Activated CD4-positive, alpha-beta memory T cell treated with anti-CD3 and anti-CD28 coated beads, Interleukin-2, amount 10 ng/mL, durations not matched to agents 7 days and 5 days (primary cell): ENCODE results near the gene SLC38A5. TPM values are rescaled to one million over a fixed set of nuclear protein-coding genes. Genes with fewer than 3 reads are reported as not detected.
A peak's percentile ranks its signal among the peaks of the same experiment; 100 is the strongest.

Experiments
- CTCF ChIA-PET: fragments of 350-600 bp; sonication (Branson Sonifier 250); formaldehyde crosslinking; loops from one replicate; lab custom pipeline; 2021; ENCODE audit warnings: antibody characterized with exemption, inconsistent platforms; lab: Charles Lee
- POLR2A ChIA-PET: fragments of 350-600 bp; sonication (Branson Sonifier 250); formaldehyde crosslinking; loops from one replicate; lab custom pipeline; 2021; ENCODE audit warnings: antibody characterized with exemption; lab: Charles Lee
- DNase-seq: peaks from one replicate; pipeline ENCODE4 v3.0.0-alpha.2; 2020
- H3K27ac Mint-ChIP-seq: one replicate; pipeline ENCODE4 v1.8.0; 2021; ENCODE audit warnings: mild to moderate bottlenecking, mixed read lengths
- H3K27me3 Mint-ChIP-seq: one replicate; pipeline ENCODE4 v1.8.0; 2021; ENCODE audit warnings: mixed read lengths
- H3K36me3 Mint-ChIP-seq: one replicate; pipeline ENCODE4 v1.8.0; 2021; ENCODE audit warnings: low read depth, mixed read lengths
- H3K4me1 Mint-ChIP-seq: one replicate; pipeline ENCODE4 v1.8.0; 2021; ENCODE audit warnings: mixed read lengths
- H3K4me3 Mint-ChIP-seq: one replicate; pipeline ENCODE4 v1.8.0; 2021; ENCODE audit warnings: mild to moderate bottlenecking, mixed read lengths
- H3K9me3 Mint-ChIP-seq: one replicate; pipeline ENCODE4 v1.8.0; 2021; ENCODE audit warnings: mixed read lengths
- total RNA-seq, 2 experiments: library from RNA; stranded (reverse); gene quantifications; one replicate each; pipeline ENCODE4 v1.2.3, GENCODE V29; 2021

The SLC38A5 gene
- total RNA-seq, 2 experiments from 2014 or later, result 76.4 to 82.4 TPM

- no peaks in the 10 kb centered on the region for H3K27me3 Mint-ChIP-seq
- POLR2A ChIA-PET, result interaction anchor here (2.4 to 3.1 kb wide), 3 partner anchors 48 to 101 kb away, joined by 12 to 16 read pairs (median 14); partner anchors contain the start of genes EBP, RBM3 and TBC1D25
- no peaks in the 10 kb centered on the region for H3K9me3 Mint-ChIP-seq
- H3K36me3 Mint-ChIP-seq, result peaks cover 23% of the 10 kb centered on the region
- no peak overlapping the region for H3K27ac Mint-ChIP-seq
- H3K4me1 Mint-ChIP-seq, result peaks cover 42% of the 10 kb centered on the region
- H3K4me3 Mint-ChIP-seq, result no peak overlapping the region
- CTCF ChIA-PET, result interaction anchor here (0.5 to 3.1 kb wide), 7 partner anchors 12 to 391 kb away, joined by 3 to 18 read pairs (median 3); partner anchors contain the start of genes HDAC6, RBM3 and TBC1D25
- DNase-seq, result peak; percentile 47
Measured at GRCh38 chrX:48474127-48474526, 4.1 kb upstream of the SLC38A5 start.

GRCh38 chrX:48473704-48473990, 3.6 kb upstream of the SLC38A5 start:
- H3K4me3 Mint-ChIP-seq, result no peak overlapping the region
- H3K9me3 Mint-ChIP-seq, result no peaks in the 10 kb centered on the region
- ChIA-PET CTCF (interaction anchor here (1.0 to 3.1 kb wide), 4 partner anchors 11 to 328 kb away, joined by 3 to 18 read pairs (median 3); partner anchors contain the start of genes HDAC6, RBM3 and TBC1D25), POLR2A (interaction anchor here (2.4 to 3.1 kb wide), 3 partner anchors 48 to 101 kb away, joined by 12 to 16 read pairs (median 14); partner anchors contain the start of genes EBP, RBM3 and TBC1D25)
- peaks cover 39% of the 10 kb centered on the region for H3K4me1 Mint-ChIP-seq
- H3K27ac Mint-ChIP-seq, result no peak overlapping the region
- H3K27me3 Mint-ChIP-seq, result no peaks in the 10 kb centered on the region
- peaks cover 21% of the 10 kb centered on the region for H3K36me3 Mint-ChIP-seq
- no peak for DNase-seq

DNA sequence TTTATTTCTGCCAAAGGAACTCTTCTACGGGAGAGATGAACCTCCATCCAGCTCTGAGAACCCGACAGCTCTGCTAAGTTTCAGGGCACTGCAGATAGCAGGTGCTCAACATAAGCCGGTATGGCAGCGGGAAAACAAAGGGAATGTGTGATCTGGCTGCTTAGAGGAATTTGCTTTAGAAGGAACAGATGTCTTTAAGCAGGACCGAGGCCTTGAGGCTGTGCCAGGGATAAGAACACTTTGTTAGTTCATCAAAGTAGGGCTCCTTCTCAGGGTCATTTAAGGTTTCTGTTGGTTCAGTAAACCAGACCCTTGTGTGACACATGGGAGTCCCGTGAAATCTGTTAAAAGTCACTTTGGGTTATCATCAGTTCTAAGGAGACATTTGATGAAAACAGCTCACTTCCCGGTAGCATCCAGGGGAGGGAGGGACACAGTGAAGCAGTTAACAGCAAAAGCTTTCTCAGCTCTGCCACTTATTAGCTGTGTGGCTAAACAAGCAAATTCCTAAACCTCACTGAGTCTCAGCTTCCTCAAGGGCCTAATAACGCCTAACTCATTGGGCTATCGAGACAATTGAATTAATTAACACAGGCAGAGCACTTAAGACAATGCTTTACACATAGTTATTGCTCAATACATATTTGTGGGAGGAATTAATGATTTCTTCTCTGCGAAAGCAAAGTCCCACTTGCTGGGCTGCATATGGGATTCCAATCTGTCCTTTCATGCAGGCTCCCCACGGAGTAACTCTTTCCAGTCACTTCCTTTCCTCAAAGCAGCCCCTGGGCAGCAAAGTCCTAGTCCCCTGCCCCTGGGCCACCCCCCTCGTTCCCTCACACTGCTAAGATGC, 3.0 kb upstream of the SLC38A5 start:
- H3K27me3 Mint-ChIP-seq, result no peaks in the 10 kb centered on the region
- ChIA-PET CTCF (interaction anchor here (1.2 to 3.1 kb wide), 2 partner anchors 66 to 328 kb away, joined by 3 to 18 read pairs; partner anchors contain the start of genes HDAC6 and TBC1D25), POLR2A (interaction anchor here (2.9 to 3.1 kb wide), 2 partner anchors 49 to 102 kb away, joined by 14 to 16 read pairs; partner anchors contain the start of genes EBP and RBM3)
- peaks cover 15% of the 10 kb centered on the region for H3K36me3 Mint-ChIP-seq
- H3K4me1 Mint-ChIP-seq, result peaks cover 35% of the 10 kb centered on the region
- no peak overlapping the region for H3K27ac Mint-ChIP-seq
- H3K9me3 Mint-ChIP-seq, result no peaks in the 10 kb centered on the region
- DNase-seq, result no peak
- H3K4me3 Mint-ChIP-seq, result no peak overlapping the region

DNA sequence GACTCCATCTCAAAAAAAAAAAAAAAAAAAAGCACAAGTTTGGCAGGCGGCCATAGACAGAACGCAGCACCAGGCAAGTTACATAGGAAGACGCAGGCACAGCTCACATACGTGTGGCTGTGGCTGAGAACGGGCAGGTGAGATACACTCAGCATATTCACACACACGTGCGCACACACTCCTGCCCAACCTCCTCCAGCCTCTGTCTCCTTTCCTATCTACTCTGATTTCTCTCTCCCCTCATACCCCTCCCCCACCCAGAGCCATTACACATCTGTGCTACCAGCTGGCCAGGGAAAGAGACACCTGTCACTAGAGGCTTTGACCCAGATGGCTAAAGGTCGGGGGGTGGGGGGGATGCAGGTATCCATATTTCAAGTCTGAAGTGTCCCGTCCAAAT, 2.2 kb upstream of the SLC38A5 start:
- no peak overlapping the region for H3K27ac Mint-ChIP-seq
- no peaks in the 10 kb centered on the region for H3K9me3 Mint-ChIP-seq
- POLR2A ChIA-PET, result no interaction called here
- peaks cover 14% of the 10 kb centered on the region for H3K36me3 Mint-ChIP-seq
- DNase-seq, result no peak
- no peaks in the 10 kb centered on the region for H3K27me3 Mint-ChIP-seq
- H3K4me3 Mint-ChIP-seq, result no peak overlapping the region
- peaks cover 33% of the 10 kb centered on the region for H3K4me1 Mint-ChIP-seq
- CTCF ChIA-PET, result interaction anchor here (0.7 kb wide), 2 partner anchors 102 to 1138 kb away, joined by 3 to 4 read pairs; no protein-coding TSS in a partner anchor

DNA sequence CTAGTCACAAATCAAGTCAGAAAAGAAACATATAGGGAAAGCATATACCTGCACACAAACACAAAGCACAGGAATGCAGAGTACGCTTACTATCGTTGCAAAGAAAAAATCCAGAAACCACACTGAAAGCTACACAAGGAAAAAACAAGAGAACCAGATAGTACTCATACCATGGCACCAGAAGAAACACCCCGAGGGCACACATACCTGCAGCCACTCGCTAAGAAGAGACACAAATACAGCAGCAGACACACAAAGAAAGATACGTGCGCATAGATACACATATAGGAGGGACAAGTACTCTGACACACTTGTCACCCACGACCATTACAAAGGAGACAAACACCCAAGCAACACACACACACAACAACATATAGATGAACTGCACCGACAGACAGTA, 1.4 kb upstream of the SLC38A5 start:
- Mint-ChIP-seq H3K36me3 (peaks cover 15% of the 10 kb centered on the region), H3K27ac (no peak overlapping the region), H3K27me3 (no peaks in the 10 kb centered on the region), H3K4me1 (peaks cover 34% of the 10 kb centered on the region), H3K9me3 (no peaks in the 10 kb centered on the region), H3K4me3 (no peak overlapping the region)
- no peak for DNase-seq
- POLR2A ChIA-PET, result no interaction called here
- CTCF ChIA-PET, result interaction anchor here (0.7 kb wide), 1 partner anchor 1137 kb away, joined by 4 read pairs; no protein-coding TSS in a partner anchor

- ChIA-PET POLR2A (no interaction called here), CTCF (no interaction called here)
- no peaks in the 10 kb centered on the region for H3K27me3 Mint-ChIP-seq
- DNase-seq, result no peak
- H3K4me3 Mint-ChIP-seq, result no peak overlapping the region
- peaks cover 39% of the 10 kb centered on the region for H3K4me1 Mint-ChIP-seq
- H3K36me3 Mint-ChIP-seq, result peaks cover 22% of the 10 kb centered on the region
- H3K27ac Mint-ChIP-seq, result no peak overlapping the region
- H3K9me3 Mint-ChIP-seq, result no peaks in the 10 kb centered on the region
Measured at GRCh38 chrX:48470833-48471118, 716 bp upstream of the SLC38A5 start.

DNA sequence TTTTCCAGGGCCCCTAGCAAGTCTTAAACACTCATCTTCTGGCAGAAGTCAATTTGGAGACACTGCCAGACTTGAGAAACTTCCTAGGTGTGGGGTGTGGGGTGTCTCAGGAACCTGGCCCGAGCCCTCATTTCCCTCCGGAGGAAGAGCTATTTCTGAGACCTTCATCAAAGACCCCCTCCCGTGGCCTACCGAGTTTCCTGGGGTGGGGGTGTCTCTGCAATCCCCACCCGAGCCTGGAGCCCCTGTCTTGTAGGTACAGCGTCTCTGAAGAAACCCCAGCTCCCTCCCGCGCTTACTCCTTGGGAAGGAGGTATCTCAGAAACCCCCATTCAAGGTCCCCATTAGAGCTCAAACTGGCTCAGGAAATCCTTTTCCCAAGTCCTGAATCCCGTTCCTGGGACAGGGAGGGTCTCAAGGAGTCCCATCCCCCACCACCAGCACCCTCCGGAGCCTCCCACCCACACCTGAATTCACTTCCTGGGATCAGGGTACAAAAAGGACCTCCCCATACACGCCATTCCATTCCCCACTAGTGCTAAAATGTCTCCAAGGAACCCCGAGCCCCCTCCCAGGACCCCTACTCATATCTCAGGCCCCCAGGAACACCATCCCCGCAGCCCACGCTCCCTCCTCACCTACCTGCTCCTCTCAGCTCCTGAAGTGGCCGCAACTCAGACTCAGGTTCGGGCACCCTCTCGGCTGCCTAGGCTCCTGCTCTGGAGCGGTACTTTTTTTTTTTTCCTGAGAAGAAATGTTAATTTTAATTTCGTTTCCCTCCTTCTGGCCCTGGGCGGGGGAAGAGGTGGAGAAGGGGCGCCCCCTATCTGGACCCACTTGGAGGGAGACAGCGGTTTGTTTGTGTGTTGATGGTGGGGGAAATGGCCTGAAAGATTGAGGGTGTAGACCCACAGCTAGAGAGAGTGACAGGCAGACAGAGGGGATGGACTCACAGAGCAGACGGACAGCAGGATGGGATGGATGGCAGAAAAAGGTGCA, 1.1 kb downstream of the SLC38A5 start:
- peak overlapping the region; percentile 96 for H3K4me3 Mint-ChIP-seq
- no peaks in the 10 kb centered on the region for H3K9me3 Mint-ChIP-seq
- no peaks in the 10 kb centered on the region for H3K27me3 Mint-ChIP-seq
- H3K27ac Mint-ChIP-seq, result peak overlapping the region; percentile 90
- CTCF ChIA-PET, result interaction anchor here (1.2 to 3.6 kb wide), 3 partner anchors 37 to 71 kb away, joined by 3 to 17 read pairs (median 3); partner anchors contain the start of genes PORCN and TBC1D25
- POLR2A ChIA-PET, result interaction anchor here (0.9 to 3.9 kb wide), 5 partner anchors 10 to 268 kb away, joined by 3 to 20 read pairs (median 8); partner anchors contain the start of genes EBP, RBM3 and TBC1D25
- peak; percentile 52 for DNase-seq
- peaks cover 44% of the 10 kb centered on the region for H3K4me1 Mint-ChIP-seq
- peaks cover 34% of the 10 kb centered on the region for H3K36me3 Mint-ChIP-seq

DNA sequence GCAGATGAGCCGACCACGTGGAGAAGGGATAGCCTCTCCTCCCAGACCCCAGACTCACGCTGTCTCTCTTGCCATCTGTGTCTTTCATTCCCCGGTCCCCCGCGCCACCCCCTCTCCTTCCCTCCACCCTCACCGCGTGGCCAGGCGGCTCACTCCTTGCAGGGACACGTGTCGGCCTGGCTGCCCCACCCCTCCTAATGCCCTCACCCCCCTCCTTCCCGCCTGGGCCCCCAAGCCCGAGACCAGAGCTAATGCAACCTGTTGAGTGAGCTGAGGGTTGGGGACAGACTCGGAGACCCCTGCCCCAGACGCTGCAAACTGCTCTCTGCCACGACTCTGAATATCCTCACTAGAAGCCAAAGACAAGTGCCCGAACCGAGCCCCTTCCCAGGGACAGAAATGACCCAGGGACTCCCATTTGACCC, 1.8 kb downstream of the SLC38A5 start:
- POLR2A ChIA-PET, result interaction anchor here (0.9 to 3.9 kb wide), 5 partner anchors 11 to 268 kb away, joined by 3 to 20 read pairs (median 8); partner anchors contain the start of genes EBP, RBM3 and TBC1D25
- Mint-ChIP-seq H3K9me3 (no peaks in the 10 kb centered on the region), H3K4me3 (peak overlapping the region; percentile 96), H3K36me3 (peaks cover 38% of the 10 kb centered on the region), H3K4me1 (peaks cover 45% of the 10 kb centered on the region), H3K27me3 (no peaks in the 10 kb centered on the region), H3K27ac (peak overlapping the region; percentile 90)
- CTCF ChIA-PET, result interaction anchor here (1.6 to 3.6 kb wide), 2 partner anchors 40 to 72 kb away, joined by 3 to 17 read pairs; partner anchors contain the start of genes PORCN and TBC1D25
- peak; percentile 41 for DNase-seq

GRCh38 chrX:48467281-48467761, 2.7 kb downstream of the SLC38A5 start:
- Mint-ChIP-seq H3K36me3 (peaks cover 45% of the 10 kb centered on the region), H3K27ac (no peak overlapping the region), H3K4me3 (peak overlapping the region; percentile 96), H3K4me1 (peaks cover 49% of the 10 kb centered on the region), H3K27me3 (no peaks in the 10 kb centered on the region), H3K9me3 (no peaks in the 10 kb centered on the region)
- CTCF ChIA-PET, result interaction anchor here (0.6 to 3.6 kb wide), 4 partner anchors 8 to 73 kb away, joined by 3 to 17 read pairs (median 4); partner anchors contain the start of genes PORCN and TBC1D25
- no peak for DNase-seq
- POLR2A ChIA-PET, result interaction anchor here (1.9 to 3.9 kb wide), 3 partner anchors 12 to 107 kb away, joined by 5 to 20 read pairs (median 10); partner anchors contain the start of genes RBM3 and TBC1D25

- CTCF ChIA-PET, result interaction anchor here (1.0 to 3.6 kb wide), 2 partner anchors 9 to 73 kb away, joined by 3 to 17 read pairs; partner anchors contain the start of gene TBC1D25
Measured at GRCh38 chrX:48466696-48467095, 3.4 kb downstream of the SLC38A5 start.

GRCh38 chrX:48465336-48465933, 4.6 kb downstream of the SLC38A5 start:
- H3K27me3 Mint-ChIP-seq, result no peaks in the 10 kb centered on the region
- POLR2A ChIA-PET, result interaction anchor here (1.3 kb wide), 1 partner anchor 56 kb away, joined by 3 read pairs; the partner anchor contains the start of gene EBP
- H3K4me1 Mint-ChIP-seq, result peaks cover 51% of the 10 kb centered on the region
- H3K9me3 Mint-ChIP-seq, result no peaks in the 10 kb centered on the region
- CTCF ChIA-PET, result no interaction called here
- H3K4me3 Mint-ChIP-seq, result peak overlapping the region; percentile 11
- no peak for DNase-seq
- peak overlapping the region; percentile 51 for H3K27ac Mint-ChIP-seq
- H3K36me3 Mint-ChIP-seq, result peaks cover 54% of the 10 kb centered on the region

More at GRCh38 chrX:48466696-48467095, 3.4 kb downstream of the SLC38A5 start:
- H3K27me3 Mint-ChIP-seq, result no peaks in the 10 kb centered on the region
- H3K4me1 Mint-ChIP-seq, result peaks cover 49% of the 10 kb centered on the region
- H3K4me3 Mint-ChIP-seq, result peak overlapping the region; percentile 96
- DNase-seq, result peak; percentile 23
- peaks cover 45% of the 10 kb centered on the region for H3K36me3 Mint-ChIP-seq
- H3K9me3 Mint-ChIP-seq, result no peaks in the 10 kb centered on the region
- POLR2A ChIA-PET, result interaction anchor here (1.3 to 3.9 kb wide), 2 partner anchors 55 to 108 kb away, joined by 3 to 20 read pairs; partner anchors contain the start of genes EBP and RBM3
- peak overlapping the region; percentile 40 for H3K27ac Mint-ChIP-seq
